HG03469 (cell line): ENCODE results near the gene SLC8A1.

Experiments
- ATAC-seq: cut with Tn5 transposase; IDR thresholded peaks from one replicate; pipeline ENCODE4 v1.9.1; 2021; ENCODE audit warnings: mild to moderate bottlenecking, moderate library complexity, moderate number of reproducible peaks; ENCODE audit not compliant: unreplicated experiment

SLC8A1 gene

GRCh38 chr2:40208463-40208862 lies 243.4 kb downstream of the SLC8A1 start:
- no peak for ATAC-seq

- no peak for ATAC-seq
Observed at GRCh38 chr2:40204268-40204667, 247.6 kb downstream of the SLC8A1 start.

GRCh38 chr2:40202798-40203400 lies 249.0 kb downstream of the SLC8A1 start:
- ATAC-seq: no peak

- no peak for ATAC-seq
Observed at GRCh38 chr2:40201425-40201824, 250.5 kb downstream of the SLC8A1 start.

GRCh38 chr2:40200366-40200915 lies 251.4 kb downstream of the SLC8A1 start:
- ATAC-seq: no peak

- ATAC-seq: no peak
Observed at GRCh38 chr2:40199771-40200170, 252.1 kb downstream of the SLC8A1 start.

GRCh38 chr2:40197121-40197520 lies 254.8 kb downstream of the SLC8A1 start:
- ATAC-seq: no peak

GRCh38 chr2:40193670-40194026 lies 258.2 kb downstream of the SLC8A1 start:
- ATAC-seq: no peak

- ATAC-seq: no peak
Observed at GRCh38 chr2:40192864-40193669, 258.8 kb downstream of the SLC8A1 start.

- no peak for ATAC-seq
Observed at GRCh38 chr2:40190457-40190856, 261.4 kb downstream of the SLC8A1 start.

GRCh38 chr2:40189881-40190280 lies 262.0 kb downstream of the SLC8A1 start:
- ATAC-seq: no peak

GRCh38 chr2:40187054-40187453 lies 264.8 kb downstream of the SLC8A1 start:
- ATAC-seq: no peak

GRCh38 chr2:40184551-40184950 lies 267.3 kb downstream of the SLC8A1 start:
- no peak for ATAC-seq

GRCh38 chr2:40181855-40182254 lies 270.0 kb downstream of the SLC8A1 start:
- ATAC-seq: no peak

GRCh38 chr2:40179801-40180200 lies 272.1 kb downstream of the SLC8A1 start:
- no peak for ATAC-seq

GRCh38 chr2:40178971-40179370 lies 272.9 kb downstream of the SLC8A1 start:
- peak; percentile 80 for ATAC-seq

- ATAC-seq: no peak
Observed at GRCh38 chr2:40178171-40178778, 273.6 kb downstream of the SLC8A1 start.

- ATAC-seq: no peak
Observed at GRCh38 chr2:40177366-40177765, 274.5 kb downstream of the SLC8A1 start.

- ATAC-seq: no peak
Observed at GRCh38 chr2:40173276-40173675, 278.6 kb downstream of the SLC8A1 start.

GRCh38 chr2:40169856-40170255 lies 282.0 kb downstream of the SLC8A1 start:
- no peak for ATAC-seq

- no peak for ATAC-seq
Observed at GRCh38 chr2:40169430-40169829, 282.5 kb downstream of the SLC8A1 start.

GRCh38 chr2:40168546-40168945 lies 283.3 kb downstream of the SLC8A1 start:
- ATAC-seq: no peak
